NCI-H1105 (cell line): ENCODE measurements around the gene OR5AR1.
"Not testable (repeated sequence)": the region's sequence is repeated elsewhere in the genome, so short reads cannot be mapped to it uniquely, and the experiment has no call there.

ENCODE experiments used
- DNase-seq: peaks from one replicate; lab custom pipeline; 2025; lab: John Stamatoyannopoulos, UW

OR5AR1 gene

GRCh38 chr11:56663386-56663785 lies at the start of gene OR5AR1:
Gene OR5AR1 (plus strand): TSS chr11:56663686. CDS start chr11:56663686, 0 bp downstream.
- no peak for DNase-seq

- DNase-seq = peak; percentile 6
Observed at GRCh38 chr11:56624661-56625110, 38.8 kb upstream of the OR5AR1 start.

GRCh38 chr11:56625946-56626345 lies 37.5 kb upstream of the OR5AR1 start:
- no peak for DNase-seq

GRCh38 chr11:56632329-56632728 lies 31.2 kb upstream of the OR5AR1 start:
- no peak for DNase-seq

- DNase-seq = no peak
Observed at GRCh38 chr11:56636861-56637260, 26.6 kb upstream of the OR5AR1 start.

GRCh38 chr11:56637500-56637899 lies 26.0 kb upstream of the OR5AR1 start:
- no peak for DNase-seq

GRCh38 chr11:56642339-56642738 lies 21.1 kb upstream of the OR5AR1 start, which contains the start of gene OR5AP2:
Gene OR5AP2 (minus strand): TSS chr11:56642439. CDS start chr11:56642439, 0 bp downstream.
- no peak for DNase-seq

- DNase-seq = no peak
Observed at GRCh38 chr11:56659755-56660154, 3.7 kb upstream of the OR5AR1 start.

GRCh38 chr11:56670984-56671383 lies 7.5 kb downstream of the OR5AR1 start:
- DNase-seq = no peak

- no peak for DNase-seq
Observed at GRCh38 chr11:56688554-56689100, 25.1 kb downstream of the OR5AR1 start.

- DNase-seq = not testable (repeated sequence)
Observed at GRCh38 chr11:56691179-56691578, 27.7 kb downstream of the OR5AR1 start.

- DNase-seq = no peak
Observed at GRCh38 chr11:56693428-56693827, 29.9 kb downstream of the OR5AR1 start.

GRCh38 chr11:56698795-56699194 lies 35.3 kb downstream of the OR5AR1 start, which contains the start of gene OR9G1:
Gene OR9G1 (plus strand): TSS chr11:56699095. CDS start chr11:56700388, 1,293 bp downstream.
- DNase-seq = no peak

GRCh38 chr11:56700242-56700913 lies 36.9 kb downstream of the OR5AR1 start:
- DNase-seq = no peak

- no peak for DNase-seq
Observed at GRCh38 chr11:56700914-56701485, 37.5 kb downstream of the OR5AR1 start.

- DNase-seq = no peak
Observed at GRCh38 chr11:56705784-56706396, 42.4 kb downstream of the OR5AR1 start.

- no peak for DNase-seq
Observed at GRCh38 chr11:56706486-56706885, 43.0 kb downstream of the OR5AR1 start.

- DNase-seq = no peak
Observed at GRCh38 chr11:56714206-56714605, 50.7 kb downstream of the OR5AR1 start.
